LHCN-M2 (cell line): ENCODE data around the gene AP2A2. TPM values are rescaled to one million over a fixed set of nuclear protein-coding genes. Genes with fewer than 3 reads are reported as not detected.

Experiments
- DNase-seq: peaks from one replicate; pipeline ENCODE4 v3.0.0-alpha.2; 2012; ENCODE audit warnings: low read depth
- total RNA-seq: library from RNA; depleted of rRNA; stranded (reverse); fragments of >200 nt; gene quantifications from 2 replicates; pipeline ENCODE4 v1.2.3, GENCODE V29; 2014

The AP2A2 gene
- total RNA-seq, 1 experiment from 2014 or later = 39.0 TPM

DNA sequence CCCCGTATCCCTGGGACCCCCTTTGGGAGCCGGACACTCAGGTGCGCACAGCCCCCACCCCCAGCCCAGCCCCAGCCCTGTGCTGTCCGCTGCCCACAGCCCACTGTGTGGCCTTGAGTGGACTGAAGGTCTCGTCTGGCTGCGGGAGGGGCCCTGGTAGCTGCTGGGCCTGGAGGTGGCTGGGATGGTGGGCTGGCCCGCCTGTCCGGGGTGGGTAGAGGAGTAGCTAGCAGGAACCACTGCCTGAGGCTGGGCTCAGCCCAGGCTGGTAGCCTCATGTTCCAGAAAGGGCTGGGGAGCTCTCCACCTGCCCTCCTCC lies 115.4 kb downstream of the AP2A2 start:
- DNase-seq = no peak

DNA sequence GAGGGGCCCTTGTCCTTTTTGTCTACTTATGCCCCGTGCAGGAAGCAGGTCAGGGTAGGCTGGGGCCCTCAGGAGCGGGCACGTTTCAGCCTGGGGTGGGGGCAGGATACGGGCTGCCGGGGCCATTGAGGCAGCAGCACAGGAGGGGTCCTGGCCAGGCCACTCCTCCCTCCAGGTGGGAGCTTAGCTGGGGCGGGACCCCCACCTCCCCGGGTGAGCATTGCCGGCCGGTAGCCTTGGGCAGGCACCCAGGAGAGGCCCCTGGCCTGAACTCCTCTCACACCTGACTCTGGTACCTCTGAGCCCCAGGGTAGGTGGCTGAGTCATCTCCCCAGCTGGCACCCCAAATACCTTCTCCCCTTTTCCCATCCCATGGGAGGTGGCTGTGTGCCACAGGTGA lies 115.8 kb downstream of the AP2A2 start:
- DNase-seq = no peak

DNA sequence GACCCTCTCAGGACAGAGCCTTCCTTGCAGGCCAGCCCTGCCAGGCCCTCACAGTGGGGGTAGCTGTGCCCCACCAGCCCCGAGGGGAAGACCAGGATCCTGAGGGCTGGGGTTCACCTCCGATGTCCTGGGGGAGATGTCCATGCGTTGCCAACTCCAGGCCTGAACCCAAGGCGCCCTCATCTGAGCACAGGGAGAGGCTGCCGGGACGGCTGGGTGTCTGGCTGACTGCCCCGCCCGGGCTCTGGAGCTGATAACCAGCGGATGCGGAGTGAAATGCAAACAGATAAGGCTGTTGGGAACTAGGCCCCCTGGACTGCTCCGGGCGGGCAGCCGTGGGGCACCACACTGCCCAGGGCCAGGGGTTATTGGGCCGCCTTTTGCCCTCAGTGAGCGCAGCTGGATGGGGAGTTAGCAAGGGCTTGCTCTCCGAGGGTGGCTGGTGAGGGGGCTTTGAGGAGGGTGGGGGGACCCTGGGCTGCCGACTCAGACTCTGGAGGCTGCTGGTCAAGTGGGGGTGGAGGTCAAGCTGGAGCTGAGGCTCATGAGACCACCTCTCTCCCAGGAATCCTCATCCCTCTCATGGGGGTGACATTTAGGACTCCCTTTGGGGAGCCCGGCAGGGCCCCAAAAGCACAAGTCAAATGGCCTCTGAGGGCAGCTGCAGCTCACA lies 116.4 kb downstream of the AP2A2 start:
- no peak for DNase-seq

DNA sequence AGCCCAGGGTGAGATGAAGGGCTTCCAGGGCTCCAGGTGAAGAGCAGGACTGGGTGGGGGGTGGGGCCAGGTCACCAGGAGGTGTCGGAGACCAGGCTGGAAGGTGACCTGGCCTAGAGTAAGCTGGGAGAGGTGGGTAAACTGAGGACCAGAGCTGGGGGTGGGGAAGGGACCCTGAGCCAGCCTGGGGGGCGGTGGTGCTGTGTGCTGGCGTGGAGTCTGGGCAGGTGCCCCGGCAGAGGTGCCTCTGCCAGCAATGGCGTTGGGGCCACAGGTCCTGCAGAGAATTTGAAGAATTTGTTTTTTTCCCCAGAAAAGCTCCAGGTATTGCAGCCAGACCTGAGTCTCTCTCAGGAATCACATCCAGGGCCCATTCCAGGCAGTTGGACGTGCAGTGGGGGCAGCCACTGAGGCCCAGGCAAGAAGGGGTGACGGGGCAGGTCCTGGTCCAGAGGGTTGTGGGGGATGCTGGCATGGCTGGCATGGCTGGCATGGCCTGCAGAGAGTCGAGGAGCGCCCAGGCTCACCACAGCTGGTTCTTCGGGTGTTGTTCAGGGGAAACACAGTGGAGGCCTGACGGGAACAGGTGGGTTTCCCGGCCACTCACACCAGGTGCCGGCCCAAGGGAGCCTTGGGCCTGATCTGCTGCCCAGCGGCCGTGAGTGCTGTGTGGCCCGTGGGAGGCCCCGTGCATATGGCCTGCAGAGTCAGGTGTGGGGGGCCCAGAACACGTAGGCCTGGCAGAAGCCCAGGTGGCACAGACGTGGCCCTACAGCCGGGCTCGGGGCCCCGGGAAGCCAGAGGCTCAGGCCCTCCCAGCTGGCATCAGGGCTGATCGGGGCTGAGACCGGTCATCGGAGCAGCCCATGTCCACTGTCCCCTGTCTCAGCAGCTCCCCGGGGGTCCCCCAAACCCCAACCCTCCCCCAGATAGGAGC lies 117.2 kb downstream of the AP2A2 start:
- no peak for DNase-seq

DNA sequence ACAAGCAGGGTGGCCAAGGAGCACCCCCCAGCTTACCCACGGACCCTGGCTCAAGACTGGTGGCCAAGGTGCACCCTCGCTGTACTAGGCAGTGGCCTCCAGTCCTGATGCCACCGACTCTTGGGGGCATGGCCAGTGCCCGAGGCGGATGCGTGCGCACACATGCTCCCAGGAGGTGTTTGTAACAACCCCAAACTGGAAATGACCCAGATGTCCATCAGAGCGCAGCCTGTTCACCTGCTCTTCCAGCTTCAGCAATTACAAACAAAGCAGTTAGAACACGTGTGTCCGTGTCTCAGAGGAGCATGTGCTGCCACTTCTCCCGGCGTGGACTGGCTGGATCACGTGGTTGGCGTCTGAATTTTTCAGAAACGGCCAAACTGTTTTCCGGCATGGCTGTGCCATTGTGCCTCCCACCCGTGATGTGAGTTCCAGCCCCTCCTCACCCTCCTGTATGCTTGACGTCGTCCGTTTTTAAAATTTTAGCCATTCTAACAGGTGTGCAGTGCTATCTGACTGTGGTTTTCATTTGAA lies 118.0 kb downstream of the AP2A2 start:
- DNase-seq = no peak

DNA sequence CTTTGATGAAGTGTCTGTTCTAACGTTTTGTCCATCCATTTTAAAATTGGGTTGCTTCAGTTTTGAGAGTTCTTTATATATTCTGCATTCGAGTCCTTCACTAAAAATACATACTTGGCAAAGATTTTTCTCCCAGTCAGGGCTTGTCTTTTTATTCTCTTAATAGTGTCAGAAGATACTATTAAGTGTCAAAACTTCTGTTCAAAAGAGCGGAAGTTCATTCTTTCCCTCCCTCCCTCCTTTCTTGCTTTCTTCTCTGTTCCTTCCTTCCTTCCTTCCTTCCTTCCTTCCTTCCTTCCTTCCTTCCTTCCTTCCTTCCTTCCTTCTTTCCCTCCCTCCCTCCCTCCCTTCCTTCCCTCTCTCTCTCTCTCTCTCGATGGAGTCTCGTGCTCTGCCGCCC lies 118.5 kb downstream of the AP2A2 start:
- no peak for DNase-seq

DNA sequence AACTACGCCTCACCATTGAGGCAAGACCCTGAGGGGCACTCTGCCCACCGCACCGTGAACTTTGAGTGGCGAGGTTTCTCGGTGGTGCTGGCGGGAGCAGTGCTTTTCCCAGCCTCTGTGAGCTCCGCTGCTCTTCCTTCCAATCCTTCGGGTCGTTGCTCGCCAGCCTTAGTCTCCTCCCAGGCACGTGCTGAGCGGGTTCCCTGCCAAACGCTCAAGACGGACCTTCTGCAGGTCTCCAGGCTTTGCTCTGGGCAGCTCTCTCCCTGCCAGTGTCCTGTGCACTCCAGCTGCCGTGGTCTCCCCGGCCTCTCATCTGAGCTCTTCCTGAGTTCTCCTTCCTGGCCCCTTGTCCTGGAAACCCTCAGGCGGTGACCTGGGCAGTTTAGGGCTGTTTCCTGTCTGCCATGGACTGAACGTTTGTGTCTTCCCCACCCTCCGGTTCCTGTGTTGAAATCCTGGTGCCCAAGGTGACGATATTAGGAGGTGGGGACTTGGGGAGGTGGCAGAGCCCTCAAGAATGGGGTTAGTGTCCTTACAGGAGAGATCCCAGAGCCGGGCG lies 122.0 kb downstream of the AP2A2 start:
- DNase-seq = no peak

DNA sequence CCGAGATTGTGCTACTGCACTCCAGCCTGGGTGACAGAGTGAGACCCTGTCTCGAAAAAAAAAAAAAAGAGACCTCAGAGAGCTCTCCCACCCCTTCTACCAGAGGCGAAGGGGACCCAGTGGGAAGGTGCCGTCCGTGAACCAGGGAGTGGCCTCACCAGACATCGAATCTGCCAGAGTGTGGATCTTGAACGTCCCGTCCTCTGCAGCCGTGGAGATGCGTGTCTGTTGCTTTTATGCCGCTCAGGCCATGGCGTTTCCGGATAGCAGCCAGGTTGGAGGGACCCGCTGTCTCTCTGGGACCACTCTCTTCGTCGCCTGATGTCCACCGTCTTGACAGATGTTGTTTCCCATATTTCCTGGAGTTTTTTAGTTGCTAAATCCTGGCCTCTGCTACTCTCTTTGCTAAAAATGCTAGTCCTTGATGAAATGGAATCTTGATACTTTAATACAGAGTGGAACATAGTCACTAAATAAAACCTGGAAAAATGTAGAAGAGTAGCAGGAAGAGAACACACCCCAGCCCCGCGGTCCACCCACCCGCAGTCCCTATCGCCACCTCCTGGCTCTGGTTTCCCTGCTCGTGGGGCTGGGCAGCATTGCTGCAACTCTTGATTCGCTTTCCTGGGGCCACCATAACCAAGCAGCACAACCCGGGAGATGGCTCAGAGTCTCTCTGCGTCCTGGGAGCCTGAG lies 122.9 kb downstream of the AP2A2 start:
- DNase-seq = no peak

DNA sequence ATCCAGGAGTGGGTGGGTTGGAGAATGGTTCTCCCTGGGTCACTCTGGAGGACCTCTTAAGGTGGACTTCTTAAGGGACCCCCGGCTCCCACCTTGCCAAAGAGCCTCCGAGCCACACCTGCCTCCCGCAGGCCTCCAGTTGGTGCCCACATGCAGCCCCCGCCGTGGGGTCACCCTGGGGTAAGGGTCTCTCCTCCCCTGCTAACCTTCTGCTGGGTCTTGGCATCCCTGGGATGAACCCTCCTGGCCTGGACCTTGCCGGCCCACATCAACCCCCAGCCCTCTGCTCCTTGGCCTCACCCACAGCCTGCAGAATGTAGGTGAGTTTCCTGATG lies 123.4 kb downstream of the AP2A2 start:
- DNase-seq = no peak

DNA sequence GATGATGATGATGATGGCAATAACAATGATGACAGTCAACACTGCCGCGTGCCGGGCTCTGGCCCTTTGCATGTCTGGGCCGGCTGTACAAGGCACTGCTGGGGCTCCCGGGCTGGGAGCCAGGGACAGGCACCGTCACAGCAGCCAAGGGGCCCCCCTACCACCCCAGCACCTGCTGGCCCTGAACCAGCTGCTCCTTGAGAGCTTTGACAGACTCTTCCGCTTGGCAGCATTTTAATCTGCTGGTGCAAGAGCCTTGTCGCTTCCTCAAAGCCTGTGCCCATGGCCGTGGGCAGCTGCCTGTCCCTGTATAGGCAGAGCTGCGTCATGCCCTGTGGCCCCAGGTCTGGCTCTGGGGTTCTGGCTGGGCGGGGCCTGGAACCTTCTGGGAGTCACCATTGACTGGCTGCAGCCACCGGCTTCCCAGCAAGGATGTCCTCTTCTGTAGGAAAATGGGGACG lies 123.8 kb downstream of the AP2A2 start:
- no peak for DNase-seq

DNA sequence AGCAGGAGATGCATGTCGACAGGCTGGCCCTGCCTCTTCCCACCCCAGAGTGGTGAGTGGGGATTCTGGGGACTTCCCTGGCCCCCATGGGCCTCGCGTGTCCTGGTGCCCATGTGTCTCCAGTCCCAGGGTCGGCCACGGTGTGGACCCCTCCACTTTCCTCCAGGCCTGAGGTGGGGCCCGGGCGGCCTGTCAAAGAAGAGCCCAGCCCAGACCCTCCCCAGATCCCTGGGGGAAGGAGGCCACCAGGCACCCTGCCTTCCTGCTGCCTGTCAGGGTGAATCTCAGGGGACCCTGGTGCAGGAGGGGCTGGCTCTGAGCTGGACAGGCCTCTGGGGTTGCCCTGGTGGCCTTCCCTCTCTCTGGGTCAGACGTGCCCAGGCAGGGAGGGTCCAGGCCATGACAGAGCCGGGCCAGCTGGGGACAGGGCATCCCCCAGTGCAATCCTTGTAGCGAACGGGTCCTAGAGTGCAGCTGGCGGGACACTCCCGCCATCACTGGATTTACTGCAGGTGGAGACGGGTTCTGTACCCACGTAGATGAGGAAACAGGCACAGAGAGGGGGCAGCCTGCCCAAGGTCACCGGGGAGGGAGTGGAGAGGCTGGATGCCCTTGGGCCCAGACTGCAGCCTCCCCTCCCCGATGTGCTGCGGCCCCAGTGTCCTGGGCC lies 124.4 kb downstream of the AP2A2 start:
- no peak for DNase-seq

DNA sequence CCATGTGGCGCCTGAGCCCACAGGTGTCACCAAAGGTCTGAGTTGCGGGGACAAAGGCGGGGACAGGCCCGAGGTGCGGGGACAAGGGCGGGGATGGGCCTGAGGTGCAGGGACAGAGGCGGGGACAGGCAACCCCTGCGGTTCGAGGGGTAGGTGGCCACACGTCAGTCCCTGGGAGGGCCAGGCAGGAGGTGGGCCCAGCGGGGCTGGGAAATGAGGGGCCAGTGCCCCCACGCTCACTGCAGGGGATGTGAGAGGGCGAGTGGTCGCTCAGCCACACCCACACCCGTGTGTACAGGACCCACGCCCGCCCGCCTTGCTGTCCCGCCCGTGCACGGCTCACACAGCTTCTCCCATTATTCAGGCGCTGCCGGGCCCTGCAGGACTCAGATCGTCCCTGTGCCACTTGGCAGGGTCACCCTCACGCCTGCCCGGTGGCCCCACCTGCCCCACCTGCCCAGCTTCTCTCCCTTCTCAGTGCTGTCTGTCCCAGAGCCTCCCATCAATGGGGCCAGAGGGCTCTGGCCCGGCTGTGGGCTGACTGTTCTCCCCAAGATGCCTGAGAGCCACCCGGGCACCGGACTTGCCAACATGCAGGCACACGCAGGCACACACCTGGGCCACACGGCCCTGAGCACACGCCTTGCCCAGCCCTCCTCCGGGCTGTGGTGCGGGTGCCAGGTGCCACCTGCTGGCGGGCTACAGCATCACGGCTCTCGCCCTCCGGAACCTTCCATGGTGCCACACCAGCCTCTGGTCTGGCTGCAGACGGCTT lies 125.1 kb downstream of the AP2A2 start:
- DNase-seq = peak; percentile 38

DNA sequence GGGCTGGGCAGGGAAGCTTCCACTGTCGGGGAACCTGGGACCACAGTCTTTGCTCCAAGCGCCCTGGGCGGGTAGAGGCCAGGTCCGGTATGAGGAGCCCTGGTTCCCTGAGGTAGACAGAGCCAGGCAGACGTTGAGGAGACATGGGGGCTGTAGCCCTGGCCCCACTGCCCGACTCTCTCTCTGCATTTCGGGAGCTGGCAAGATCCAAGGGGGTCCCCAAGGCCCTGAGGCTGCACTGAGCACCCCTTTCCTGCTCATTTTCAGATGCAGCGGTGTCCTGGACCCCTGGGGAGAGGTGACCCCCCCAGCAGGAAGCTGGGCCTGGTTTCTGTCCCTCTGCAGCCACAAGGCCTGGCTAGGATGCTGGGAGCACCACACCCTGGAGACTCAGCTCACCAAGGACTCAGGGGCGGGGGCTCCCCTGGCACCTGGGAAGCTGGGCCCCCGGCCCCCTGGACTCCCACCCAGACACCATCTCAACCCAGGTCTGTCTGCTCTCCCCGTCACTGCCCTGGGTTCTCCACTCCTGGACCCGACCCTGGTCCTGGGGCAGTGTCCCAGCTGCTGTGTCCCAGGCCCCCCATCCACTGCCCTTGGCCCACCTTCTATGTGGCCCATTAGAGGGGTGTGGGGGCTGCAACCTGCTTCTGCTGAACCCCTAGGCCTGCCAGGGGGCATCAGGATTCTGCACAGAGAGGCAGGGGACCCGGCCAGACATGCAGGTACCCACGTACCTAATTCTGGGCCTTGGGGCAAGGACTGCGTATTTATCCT lies 125.9 kb downstream of the AP2A2 start:
- DNase-seq = no peak

DNA sequence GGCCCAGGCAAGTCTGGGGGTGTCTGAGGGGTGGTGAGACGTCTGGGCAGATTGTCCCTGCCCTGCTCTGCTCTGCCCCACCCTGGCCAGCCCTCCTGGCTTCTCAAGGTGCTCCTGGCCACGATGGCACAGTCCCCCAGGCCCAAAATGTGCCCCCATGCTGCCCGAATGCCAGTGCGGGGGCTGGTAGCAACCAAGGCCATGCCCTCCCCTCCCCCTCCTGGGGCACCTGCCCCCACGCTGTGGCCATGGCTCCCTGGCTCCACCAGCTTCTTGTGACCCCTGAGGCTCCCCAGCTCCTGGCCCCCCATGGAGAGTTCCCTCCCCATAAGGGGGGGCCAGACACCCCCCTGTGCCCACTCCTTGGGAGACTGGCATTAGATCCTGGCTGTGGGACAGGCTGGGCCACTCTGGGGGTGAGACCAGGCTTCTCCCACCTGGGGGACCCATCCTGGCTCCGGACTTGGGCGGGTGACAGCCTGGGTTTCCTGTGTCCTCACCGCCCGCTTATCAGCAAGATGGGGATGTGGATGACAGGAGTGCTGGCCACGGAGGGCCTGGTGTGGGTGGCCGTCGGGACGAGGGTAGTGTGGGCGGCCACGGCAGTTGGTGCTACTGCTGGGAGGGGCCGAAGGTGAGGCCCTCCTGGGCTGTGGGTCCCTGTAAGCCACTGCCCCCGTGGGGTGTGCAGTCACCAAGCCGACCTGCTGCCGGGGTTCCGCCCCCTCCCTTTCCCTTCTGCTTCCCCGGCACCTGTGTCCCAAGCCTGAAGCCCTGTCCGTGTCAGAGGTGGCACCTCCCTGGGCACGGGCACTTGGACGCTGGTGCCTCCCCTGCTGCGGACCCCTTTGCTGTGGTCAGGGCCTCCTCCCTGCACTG lies 126.7 kb downstream of the AP2A2 start:
- no peak for DNase-seq

DNA sequence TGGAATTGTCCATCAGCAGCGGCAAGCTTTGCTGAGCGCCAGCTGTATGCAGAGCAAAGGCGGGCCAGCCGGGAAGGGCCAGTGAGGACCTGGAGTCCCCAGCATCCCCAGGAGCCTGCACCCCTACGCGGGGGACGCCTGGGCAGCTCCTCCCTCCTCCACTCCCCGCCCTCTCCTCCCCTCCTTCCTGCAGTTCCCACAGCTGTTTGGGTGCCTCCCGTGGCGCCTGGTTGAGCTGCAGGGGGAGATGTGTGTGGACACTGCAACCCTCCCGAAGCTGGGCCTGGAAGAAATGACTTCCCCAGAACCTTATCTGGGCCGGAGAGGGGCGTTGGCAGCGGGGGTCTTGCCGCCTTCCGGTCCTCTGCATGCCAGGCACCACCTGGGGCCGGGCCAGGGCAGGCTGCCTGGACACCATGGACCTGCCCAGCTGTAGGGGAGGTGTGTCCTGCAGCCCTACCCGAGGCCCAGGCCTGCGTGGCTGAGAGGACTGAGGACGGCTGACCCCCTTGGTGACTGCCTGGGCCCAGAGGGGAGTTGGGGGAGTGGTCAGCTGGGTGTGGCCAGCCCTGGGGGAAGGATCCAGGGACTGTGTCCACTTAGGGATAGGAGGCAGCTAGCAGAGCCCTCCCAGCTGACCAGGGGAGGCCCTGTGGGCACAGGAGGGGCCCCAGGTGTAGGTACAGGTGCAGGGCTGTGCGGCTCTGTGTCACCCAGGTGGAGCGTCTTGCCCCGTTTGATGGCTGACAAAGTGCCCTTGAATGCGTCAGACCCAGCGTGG lies 127.6 kb downstream of the AP2A2 start:
- DNase-seq = peak; percentile 21

DNA sequence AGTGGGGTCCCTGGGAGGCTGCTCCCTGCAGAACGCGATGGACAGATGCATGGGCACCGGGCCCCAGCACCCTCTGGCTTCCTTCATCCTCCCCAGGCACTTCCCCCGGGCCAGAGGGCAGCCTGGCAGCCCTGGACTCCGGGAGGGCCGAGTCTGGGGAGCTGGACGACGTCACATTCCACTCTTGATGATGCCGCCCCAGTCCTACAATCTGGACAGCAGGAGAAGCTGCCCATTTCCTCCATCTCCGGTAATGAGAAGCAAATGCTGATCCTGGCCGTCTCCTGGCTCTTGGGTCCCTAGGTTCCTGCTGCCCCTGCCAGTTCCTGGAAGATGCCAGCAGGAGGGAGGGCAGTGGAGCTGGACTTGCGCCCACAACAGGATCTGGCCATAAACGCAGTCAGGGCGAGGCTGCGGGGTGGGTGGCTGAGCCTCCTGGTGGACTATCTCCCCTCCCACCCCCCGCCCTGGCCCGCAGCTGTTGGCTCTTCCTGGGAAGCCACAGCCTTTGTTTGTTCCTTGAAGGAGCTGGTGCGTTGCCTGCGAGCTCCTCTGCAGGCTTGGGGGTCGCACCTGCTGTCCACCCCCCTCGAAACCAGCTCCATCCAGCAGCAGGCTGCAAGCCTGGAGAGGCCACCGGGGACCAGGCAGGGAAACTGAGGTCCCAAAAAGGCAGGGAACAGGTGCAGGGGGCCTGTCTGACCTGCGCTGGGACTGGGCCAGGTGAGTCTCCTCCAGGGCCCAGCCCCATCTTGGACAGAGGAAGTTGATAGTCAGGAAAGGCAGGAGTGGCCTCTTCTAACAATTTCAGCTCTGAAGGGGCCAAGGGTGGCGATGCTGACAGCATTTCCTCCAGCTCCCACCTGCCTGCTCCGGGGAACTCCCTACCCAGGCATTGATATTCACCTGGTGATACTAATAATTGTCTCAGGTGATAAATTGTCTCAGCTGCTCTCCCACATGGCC lies 128.8 kb downstream of the AP2A2 start:
- peak; percentile 12 for DNase-seq
